Activated CD4-positive, alpha-beta T cell treated with anti-CD3 and anti-CD28 coated beads for 1 hour (primary cell): Measurements from ENCODE around the gene ZNF485.
"Not testable (repeated sequence)": the region's sequence is repeated elsewhere in the genome, so short reads cannot be mapped to it uniquely, and the experiment has no call there.

Experiments used
- DNase-seq: peaks from one replicate; pipeline ENCODE4 v3.0.0-alpha.2; 2020

Gene ZNF485

DNA sequence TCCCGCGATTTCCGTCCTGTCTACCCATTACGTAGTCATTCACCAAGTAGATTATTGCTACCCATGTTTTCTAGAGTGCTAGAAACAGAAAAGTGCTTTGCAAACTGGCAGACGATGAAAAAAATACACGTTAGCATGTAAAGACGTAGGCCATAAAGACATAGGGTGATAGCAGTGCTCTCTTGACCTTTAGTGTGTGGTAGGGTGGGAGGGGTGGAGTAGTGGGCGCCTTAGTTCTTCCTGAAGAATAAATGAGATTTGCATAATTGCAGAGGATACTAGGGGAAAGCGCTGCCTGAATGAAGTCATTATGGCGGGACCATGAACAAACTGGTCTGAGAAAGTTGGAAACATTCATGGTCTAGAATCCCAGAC is 948 bp downstream of the ZNF485 start:
- DNase-seq, result no peak

DNA sequence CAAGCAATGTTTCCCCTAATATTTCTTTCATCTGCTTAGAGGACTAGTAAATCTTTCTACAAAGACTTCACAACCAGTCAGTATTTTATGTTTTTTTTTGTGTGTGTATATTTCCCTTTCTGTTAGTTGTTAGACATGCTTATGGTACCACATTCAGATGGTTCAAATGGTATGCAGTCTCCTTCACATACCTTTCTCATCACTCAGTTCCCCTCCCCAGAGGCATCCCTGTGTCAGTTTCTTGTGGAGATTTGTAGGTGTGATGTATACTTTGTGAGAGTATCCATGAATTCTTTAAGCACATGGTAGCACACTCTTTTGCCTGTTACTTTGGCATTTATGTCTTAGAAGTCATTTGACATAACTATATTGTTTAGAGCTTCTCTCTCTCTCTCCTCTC is 4.4 kb downstream of the ZNF485 start:
- DNase-seq, result no peak

DNA sequence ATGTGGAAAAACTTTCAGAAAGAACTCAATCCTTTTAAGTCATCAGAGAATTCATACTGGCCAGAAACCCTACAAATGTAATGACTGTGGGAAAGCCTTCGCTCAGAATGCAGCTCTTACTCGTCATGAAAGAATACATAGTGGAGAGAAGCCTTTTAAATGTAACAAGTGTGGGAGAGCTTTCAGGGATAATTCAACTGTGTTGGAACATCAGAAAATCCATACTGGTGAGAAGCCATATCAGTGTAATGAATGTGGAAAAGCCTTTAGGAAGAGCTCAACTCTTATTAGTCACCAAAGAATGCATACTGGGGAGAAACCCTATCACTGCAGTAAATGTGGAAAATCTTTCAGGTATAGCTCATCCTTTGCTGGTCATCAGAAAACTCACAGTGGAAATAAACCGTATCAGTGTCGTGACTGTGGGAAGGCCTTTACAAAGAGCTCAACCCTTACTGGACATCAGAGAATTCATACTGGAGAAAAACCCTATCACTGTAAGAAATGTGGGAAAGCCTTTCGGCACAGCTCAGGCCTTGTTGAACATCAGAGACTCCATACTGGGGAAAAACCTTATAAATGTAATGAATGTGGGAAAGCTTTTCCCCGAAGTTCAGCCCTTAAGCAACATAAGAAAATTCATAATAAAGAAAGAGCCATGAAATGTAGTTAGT is 10.6 kb downstream of the ZNF485 start:
- no peak for DNase-seq

DNA sequence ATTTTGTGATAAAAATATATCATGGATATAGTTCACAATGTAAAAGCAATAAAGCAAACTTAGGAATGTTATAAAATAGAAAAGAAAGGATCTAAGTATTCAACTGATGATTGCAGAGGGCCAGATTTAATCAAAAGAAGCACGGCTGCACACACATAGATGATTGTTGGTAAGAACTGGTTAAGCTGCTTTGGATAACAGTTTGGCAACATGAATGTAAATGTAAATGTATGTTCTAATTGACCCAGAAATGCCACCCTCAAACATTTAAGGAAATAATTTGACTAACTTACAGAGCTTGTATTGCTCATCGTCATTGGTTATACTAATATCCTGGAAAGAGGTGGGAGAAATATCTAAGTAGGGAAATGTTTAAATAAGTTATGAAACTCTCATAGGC is 13.1 kb downstream of the ZNF485 start:
- DNase-seq, result no peak

DNA sequence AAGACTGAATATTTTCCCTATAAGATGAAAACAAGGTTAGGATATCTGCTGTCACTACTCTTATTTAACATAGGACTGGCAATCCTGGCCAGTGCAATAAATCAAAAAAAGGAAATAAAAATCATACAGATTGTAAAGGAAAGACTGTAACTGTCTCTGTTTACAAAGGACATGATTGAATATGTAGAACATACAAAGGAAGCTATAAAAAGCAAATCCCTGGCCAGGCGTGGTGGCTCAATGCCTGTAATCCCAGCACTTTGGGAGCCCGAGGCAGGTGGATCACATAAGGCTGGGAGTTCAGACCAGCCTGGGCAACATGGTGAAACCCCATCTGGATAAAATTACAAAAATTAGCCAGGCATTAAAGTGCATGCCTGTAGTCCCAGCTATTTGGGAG is 15.8 kb downstream of the ZNF485 start:
- DNase-seq, result no peak

DNA sequence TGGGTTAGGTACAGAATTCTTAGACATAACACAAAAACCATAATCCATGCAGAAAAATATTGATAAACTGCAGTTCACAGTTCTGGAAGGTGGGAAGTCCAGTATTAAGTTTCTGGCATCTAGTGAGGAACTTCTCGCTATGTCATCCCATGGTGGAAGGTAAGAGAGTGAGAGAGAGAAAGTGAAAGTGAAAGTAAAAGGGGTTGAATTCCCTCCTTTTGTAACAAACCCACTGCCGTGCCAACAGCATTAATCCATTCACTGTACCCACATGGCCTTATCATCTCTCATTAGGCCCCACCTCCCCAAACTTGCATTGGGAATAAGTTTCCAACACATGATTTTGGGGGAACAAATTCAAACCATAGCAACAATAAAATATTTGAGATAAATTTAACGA is 17.1 kb downstream of the ZNF485 start:
- DNase-seq, result no peak

DNA sequence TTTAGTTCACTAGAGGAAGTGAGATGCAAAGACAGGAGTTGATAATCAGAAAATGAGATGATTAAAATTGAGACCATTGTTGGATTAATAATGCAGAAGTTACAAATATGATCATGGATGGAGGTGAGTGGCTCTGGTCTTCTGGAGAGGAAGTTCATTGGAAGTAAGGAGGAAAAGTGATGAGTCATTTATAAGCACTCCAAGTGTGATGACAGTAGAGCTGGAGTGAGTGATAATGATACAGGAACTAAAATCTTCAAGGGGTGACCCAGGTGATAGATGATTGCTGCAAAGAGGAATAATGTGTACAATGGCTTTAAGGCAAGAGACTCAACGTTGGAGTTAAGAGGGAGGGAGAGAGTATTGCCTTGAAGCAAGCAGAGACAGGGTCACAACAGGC is 21.7 kb downstream of the ZNF485 start:
- no peak for DNase-seq

DNA sequence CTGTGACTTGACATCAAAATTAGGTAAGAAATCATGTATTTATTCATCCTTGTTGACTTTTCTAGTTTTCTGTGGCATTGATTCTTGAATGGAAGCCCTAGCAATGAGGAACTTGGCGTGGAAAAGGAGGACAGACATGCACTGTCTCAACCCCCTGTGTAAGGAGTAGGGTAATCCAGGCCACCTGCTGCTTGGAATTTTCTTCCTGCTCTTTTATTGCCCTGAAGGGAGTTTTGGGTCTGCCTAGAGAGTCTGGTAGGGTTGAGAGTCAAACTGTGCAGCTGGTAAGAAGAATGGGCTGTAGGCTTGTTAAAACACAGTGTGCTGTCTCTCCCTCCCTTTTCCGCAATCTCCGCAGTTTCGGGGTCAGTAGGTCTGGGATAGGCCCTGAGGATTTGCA is 22.7 kb downstream of the ZNF485 start:
- no peak for DNase-seq

DNA sequence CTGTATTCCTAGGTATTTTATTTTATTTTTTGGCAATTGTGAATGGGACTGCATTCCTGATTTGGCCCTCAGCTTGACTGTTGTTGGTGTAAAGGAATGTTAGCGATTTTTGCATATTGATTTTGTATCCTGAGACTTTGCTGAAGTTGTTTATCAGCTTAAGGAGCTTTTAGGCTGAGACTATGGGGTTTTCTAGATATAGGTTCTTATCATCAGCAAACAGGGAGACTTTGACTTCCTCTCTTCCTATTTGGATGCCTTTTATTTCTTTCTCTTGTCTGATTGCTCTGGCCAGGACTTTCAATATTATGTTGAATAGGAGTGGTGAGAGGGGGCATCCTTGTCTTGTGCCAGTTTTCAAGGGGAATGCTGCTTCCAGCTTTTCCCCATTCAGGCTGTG is 29.6 kb downstream of the ZNF485 start:
- DNase-seq, result not testable (repeated sequence)

DNA sequence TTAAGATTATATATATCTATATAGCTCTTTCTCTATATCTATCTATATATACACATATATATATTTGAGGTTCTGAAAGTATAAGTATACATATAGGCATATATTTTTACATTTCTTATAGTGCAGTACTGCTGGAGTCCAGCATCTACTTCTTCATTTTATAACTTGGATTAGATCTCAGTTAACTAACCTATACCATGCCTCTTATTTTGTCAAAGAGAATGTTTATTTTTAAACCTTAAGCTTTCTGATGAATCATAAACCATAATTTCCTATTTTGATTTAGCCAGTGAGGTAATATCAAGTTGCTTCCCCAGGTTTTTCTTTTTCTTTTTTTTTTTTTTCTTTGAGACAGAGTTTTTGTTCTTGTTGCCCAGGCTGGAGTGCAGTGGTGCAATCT is 34.4 kb downstream of the ZNF485 start:
- no peak for DNase-seq

DNA sequence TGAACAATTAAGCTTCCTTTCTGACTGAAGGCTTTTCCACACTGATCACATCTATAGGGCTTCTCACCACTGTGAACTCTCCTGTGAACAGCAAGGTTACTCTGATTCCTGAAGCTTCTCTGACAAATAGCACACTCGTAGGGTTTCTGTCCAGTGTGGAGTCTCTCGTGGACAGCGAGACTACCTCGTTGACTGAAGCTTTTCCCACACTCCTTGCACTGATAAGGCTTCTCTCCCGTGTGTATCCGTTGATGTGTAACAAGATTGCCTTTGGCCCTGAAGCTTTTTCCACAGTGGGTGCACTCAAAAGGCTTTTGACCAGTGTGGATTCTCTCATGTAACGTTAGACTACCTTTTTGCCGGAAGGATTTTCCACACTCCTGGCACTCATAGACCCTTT is 38.0 kb downstream of the ZNF485 start:
- DNase-seq, result no peak

DNA sequence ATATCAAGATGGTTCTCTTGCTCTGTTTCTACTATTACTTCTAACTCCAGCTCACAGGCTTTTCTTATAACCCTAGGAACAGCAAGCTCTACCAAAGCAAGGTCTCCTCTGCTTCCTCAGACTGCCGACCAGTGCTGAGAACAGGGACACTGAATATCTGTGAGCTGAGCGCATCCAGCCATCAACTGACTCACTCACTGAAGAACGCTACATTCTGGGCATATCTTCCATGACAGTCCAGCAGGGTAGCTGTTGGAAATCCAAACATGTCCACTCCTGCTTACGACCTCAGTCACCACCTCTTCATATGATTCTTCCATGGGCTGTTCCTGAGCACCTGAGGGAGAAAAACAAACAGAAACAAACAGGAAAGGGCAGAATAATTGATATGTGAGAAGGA is 39.6 kb downstream of the ZNF485 start:
- DNase-seq, result no peak

DNA sequence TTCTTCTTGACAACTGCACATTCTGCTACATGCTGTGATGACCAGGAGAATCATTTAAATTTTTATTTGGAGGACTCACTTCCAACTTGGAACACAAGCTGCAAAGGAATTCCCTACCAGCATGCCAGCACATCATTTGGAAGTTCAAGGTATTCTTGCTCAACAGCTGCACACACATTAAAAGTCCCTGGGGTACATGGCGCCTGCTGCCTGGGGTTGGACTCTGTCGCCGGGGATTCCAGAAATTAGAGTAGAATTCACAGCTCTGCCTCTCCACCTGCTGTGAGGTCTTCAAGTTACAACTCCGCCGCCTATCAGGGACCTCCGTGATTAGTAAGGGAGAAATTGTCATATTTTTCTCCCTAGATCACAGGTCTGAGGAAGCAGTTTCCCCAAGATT is 41.3 kb downstream of the ZNF485 start:
- no peak for DNase-seq

DNA sequence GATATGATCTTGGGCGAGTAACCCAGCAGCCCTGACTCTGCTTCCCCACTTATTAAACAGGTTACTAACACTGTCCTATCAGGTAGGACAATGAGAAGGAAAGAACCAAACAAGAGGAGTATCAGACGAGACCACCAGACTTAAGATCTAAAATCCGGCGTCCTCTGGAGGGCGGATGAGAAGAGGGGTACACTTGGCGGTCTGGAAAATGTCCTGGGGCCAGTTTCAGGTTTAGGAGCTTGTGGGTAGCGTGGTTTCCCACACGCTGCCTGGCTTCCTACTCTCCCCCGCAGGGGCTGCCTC is 41.8 kb downstream of the ZNF485 start:
- DNase-seq, result no peak

DNA sequence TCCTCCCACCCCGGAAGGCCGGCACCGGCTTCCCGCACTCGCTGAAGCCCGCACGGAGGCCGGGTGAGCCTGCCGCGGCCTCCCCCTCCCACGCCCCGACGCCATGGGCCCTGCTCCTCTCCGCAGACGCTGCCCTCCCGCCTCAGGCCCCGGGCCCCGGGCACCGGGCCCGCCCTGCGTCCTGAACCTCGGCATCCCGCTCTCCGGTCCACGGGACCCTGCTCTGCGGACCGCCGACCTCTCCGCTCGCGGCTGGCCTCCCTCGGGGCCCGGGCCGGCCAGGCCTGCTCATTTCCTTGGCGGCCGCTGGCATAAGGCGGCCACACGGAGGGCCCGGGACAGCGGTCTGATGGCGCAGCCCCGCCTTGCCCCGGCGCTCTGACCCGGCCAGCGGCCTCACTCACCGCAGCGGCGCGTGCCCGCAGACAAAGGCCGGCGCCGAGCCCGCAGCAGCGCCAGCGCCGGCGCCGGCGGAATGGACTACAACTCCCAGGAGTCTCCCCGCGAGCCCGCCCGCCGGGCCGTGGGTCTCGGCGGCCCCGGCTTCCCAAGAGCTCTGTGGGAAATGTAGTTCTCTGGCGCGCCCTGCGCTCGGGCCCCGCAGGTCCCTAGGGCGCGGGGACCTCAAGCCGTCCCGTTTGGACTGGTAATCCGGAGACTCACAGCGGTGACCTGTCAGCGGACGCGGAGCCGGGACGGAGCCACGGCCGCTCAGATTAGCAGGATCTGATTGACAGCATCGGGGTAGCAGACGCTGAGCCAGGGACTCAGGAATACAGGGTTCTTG is 42.4 kb downstream of the ZNF485 start, which contains the start of gene ZNF32:
Gene ZNF32 (minus strand): TSS at position 484 of the 787 bp plus-strand sequence. CDS start 2,748 bp downstream, outside the sequence.
- peak; percentile 72 for DNase-seq

DNA sequence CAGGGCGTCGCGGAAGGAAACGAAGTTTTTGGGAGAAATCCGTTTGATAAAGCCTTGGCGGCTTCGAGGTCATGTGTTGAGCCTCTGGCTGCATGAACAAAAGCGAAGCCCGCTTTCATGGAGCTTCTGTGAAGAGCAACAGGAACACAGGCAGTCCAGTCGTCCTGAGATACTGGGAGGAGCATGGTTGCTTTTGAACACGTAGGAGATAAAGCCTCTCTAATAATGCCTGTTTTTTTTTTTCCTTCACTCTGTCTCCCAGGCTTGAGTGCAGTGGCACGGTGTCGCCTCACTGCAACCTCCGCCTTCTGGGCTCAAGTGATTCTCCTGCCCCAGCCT is 42.9 kb downstream of the ZNF485 start:
- no peak for DNase-seq

DNA sequence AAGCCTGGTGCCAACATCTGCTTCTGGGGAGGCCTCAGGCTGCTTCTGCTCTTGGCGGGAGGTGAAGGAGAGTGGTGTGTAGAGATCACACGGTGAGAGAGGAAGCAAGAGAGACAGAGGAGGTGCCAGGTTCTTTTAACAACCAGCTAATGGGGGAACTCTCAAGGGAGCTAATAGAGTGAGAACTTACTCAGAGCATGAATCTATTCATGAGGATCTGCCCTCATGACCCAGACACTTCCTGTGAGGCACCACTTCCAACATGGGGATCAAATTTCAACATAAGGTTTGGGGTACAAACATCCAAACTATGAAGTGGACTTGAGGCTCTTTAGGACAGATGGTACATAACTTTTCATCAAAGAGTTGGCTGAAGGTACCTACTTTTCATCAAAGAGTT is 47.5 kb downstream of the ZNF485 start:
- DNase-seq, result no peak

DNA sequence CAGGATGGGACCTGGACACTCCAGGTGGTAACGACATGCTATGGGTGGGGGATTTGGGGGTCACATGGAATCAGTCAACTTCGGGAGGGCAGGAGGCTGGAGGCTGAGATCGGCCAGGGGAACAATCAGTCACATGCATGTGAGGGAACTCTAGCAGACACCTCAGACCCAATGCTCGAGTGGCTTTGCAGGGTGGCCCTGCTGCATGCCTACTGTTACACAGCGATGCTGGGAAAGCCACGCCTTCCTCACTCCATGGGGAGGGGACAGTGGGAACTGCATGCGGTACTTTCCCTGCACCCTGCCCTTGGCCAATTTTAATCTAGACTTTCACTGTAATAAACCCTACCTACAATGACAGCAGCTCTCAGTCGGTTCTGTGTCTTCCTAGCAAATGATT is 49.1 kb downstream of the ZNF485 start:
- no peak for DNase-seq

DNA sequence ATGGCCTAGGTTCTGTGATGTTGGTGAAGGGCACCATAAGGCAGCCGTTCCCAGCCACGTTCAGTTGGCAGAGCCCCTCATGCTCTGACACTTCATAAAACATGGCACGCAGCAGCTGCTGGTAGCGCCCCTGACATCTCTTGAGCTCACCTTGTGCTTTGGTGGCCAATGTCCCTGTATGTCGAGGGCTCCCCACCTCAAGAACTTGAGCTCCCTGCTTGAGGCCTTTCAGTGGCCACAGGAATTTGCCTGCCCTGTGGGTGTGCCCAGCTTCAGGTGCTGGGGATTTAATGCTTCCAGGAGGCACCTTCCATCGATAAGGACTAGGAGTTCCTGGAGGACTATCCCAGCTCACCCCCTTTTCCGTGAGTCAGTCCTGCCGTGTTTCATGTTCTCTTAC is 52.0 kb downstream of the ZNF485 start:
- no peak for DNase-seq

DNA sequence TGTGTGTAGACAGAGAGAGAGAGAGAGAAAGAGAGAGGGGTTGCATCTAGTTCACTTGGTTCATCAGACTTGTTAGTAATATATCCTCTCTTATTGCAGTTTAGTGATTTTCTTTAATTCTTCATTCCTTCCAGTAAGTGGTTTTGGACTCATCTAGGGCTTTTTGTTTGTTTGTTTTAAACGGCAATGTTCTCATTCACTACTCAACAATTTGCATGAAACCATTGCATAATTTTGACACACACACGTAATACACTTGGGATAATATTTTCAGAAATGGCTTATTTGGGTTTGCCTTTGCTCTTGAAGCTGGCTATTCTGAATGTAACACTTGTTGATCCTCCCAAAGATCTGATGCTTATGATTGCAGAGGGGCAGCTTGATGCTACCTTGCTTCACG is 58.8 kb downstream of the ZNF485 start:
- DNase-seq, result no peak

DNA sequence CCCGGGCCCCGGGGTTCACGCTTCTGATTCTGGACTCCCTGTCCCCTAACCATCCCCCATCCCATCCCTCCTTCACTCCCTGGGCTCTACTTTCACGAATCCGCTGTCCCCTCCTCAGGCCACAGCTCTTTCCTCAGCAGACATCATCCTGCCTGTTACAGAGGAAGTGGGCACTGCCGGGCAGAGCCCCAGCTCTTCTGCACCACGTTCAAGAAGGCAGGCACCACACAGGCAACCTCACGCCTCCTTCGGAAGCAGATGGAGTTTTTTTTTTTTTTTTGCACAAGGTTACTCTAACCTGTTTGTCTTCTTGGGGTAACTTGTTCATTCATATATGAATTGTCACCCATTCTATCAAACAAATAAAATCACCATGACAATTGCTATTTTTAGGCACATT is 60.3 kb downstream of the ZNF485 start:
- DNase-seq, result no peak

DNA sequence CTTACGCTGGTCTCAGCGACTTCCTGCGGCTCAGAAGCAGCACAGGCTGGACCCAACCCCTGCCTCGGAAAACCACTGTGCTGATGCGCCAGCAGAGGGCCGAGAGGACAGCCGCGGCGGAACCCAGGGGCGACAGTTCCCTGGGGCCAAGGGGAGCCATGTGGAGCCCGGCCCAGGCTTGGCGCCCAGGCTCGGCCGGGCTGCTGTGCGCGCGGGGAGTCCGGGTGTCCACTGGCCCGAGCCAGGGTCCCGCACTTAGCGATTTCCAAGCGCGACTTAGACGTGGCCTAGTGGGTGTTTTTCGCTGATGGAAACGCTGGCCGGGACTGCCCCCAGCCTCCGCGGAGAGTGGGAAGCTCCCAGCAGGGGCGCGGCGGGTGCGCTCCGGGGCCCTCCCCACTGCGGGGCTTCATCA is 61.1 kb downstream of the ZNF485 start:
- DNase-seq, result no peak
